NCI-H748 treated with DMSO at 0.1 percent for 48 hours (cell line): ENCODE data around the gene SETBP1.
A peak's percentile ranks its signal among the peaks of the same experiment; 100 is the strongest.

Experiments
- DNase-seq: peaks from one replicate; lab custom pipeline; 2025; lab: John Stamatoyannopoulos, UW

SETBP1 gene

GRCh38 chr18:44679056-44679913 is 1.4 kb upstream of the SETBP1 start:
- peak; percentile 84 for DNase-seq

- DNase-seq: peak; percentile 61
Measured at GRCh38 chr18:44679914-44680272, 795 bp upstream of the SETBP1 start.

GRCh38 chr18:44681076-44681970 is 635 bp downstream of the SETBP1 start:
- DNase-seq: peak; percentile 44

GRCh38 chr18:44682201-44682870 is 1.6 kb downstream of the SETBP1 start:
- DNase-seq: peak; percentile 58

- peak; percentile 86 for DNase-seq
Measured at GRCh38 chr18:44682871-44683221, 2.2 kb downstream of the SETBP1 start.

- no peak for DNase-seq
Measured at GRCh38 chr18:44683556-44683955, 2.9 kb downstream of the SETBP1 start.

GRCh38 chr18:44685296-44685695 is 4.6 kb downstream of the SETBP1 start:
- no peak for DNase-seq

GRCh38 chr18:44686156-44686555 is 5.5 kb downstream of the SETBP1 start:
- no peak for DNase-seq

- DNase-seq: no peak
Measured at GRCh38 chr18:44687421-44687820, 6.7 kb downstream of the SETBP1 start.

GRCh38 chr18:44689736-44690135 is 9.0 kb downstream of the SETBP1 start:
- DNase-seq: no peak

GRCh38 chr18:44691148-44691925 is 10.6 kb downstream of the SETBP1 start:
- no peak for DNase-seq

GRCh38 chr18:44693030-44693784 is 12.5 kb downstream of the SETBP1 start:
- DNase-seq: no peak

- DNase-seq: no peak
Measured at GRCh38 chr18:44695503-44695902, 14.8 kb downstream of the SETBP1 start.

GRCh38 chr18:44696892-44697291 is 16.2 kb downstream of the SETBP1 start:
- DNase-seq: no peak

- no peak for DNase-seq
Measured at GRCh38 chr18:44697315-44697714, 16.6 kb downstream of the SETBP1 start.

GRCh38 chr18:44698518-44698917 is 17.8 kb downstream of the SETBP1 start:
- no peak for DNase-seq

- no peak for DNase-seq
Measured at GRCh38 chr18:44699572-44700261, 19.0 kb downstream of the SETBP1 start.

- no peak for DNase-seq
Measured at GRCh38 chr18:44700652-44701051, 20.0 kb downstream of the SETBP1 start.

- DNase-seq: no peak
Measured at GRCh38 chr18:44701227-44701626, 20.5 kb downstream of the SETBP1 start.

- no peak for DNase-seq
Measured at GRCh38 chr18:44702594-44702993, 21.9 kb downstream of the SETBP1 start.
